ENCODE measurements around the gene HNF1A. TPM values are rescaled to one million over a fixed set of nuclear protein-coding genes. Genes with fewer than 3 reads are reported as not detected.

The HNF1A gene
- total RNA-seq, 2 donors from 2014 or later, result 0.24 to 0.42 TPM

DNA sequence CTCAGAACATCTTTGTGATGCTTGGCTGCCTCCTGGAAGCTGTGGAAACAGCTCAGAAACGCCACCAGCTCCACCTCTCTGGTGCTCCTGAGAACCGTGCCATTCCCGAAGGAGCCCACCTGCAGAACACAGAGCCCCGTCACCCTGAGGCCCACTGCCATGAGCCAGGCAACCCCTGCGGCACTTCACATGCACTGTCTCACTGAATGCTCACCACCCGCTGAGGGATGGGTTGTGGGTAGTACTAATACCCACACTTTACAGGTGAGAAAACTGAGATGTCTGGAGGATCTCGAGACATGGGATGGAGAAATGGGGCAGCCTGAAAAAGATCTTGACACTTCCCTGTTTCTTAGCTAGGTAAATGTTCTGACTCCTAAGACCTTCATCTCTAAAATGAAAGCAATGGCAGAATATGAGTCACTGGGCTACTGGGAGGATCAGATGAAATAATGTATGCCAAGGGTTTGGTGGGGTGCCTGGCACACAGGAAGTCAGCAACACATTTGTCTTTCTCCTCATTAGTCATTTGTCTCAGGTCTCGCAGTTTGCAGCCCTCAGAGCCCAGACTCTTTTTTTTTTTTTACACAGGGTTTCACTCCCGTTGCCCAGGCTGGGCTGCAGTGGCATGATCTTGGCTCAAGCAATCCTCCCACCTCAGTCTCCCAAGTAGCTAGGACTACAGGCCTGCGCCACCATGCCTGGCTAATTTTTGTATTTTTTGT lies 55.4 kb downstream of the HNF1A start:
- no peak overlapping the region for H3K9ac ChIP-seq (ENCODE audit: extremely low read depth, low read length, poor library complexity, severe bottlenecking)
- no peaks in the 10 kb centered on the region for H3K9me3 ChIP-seq (ENCODE audit: control insufficient read depth, low read length)
- Mint-ChIP-seq H3K4me1 (no peaks in the 10 kb centered on the region), H3K36me3 (ENCODE audit: low read depth) (no peaks in the 10 kb centered on the region), H3K9me3 (no peaks in the 10 kb centered on the region), H3K27ac (no peak overlapping the region), H3K27me3 (ENCODE audit: insufficient read depth) (peaks cover 2% of the 10 kb centered on the region), H3K4me3 (no peak overlapping the region)
- no peaks in the 10 kb centered on the region for H3K27me3 ChIP-seq (ENCODE audit: control insufficient read depth, insufficient read depth, low read length, poor library complexity, severe bottlenecking)
- H3K4me1 ChIP-seq (ENCODE audit: control insufficient read depth, insufficient read depth, low read length), result no peaks in the 10 kb centered on the region
- no peak overlapping the region for H3K4me3 ChIP-seq (ENCODE audit: low read length)
- no peak for DNase-seq
- H3K36me3 ChIP-seq (ENCODE audit: control insufficient read depth, insufficient read depth, low read length), result no peaks in the 10 kb centered on the region
- WGBS, 2 experiments (ENCODE audit: insufficient coverage in 1 of 2, insufficient read length in 1 of 2), result 91 to 96% methylated on average over 4 to 10 of the region's 10 CpGs
- TF ChIP-seq, protein P1, sequence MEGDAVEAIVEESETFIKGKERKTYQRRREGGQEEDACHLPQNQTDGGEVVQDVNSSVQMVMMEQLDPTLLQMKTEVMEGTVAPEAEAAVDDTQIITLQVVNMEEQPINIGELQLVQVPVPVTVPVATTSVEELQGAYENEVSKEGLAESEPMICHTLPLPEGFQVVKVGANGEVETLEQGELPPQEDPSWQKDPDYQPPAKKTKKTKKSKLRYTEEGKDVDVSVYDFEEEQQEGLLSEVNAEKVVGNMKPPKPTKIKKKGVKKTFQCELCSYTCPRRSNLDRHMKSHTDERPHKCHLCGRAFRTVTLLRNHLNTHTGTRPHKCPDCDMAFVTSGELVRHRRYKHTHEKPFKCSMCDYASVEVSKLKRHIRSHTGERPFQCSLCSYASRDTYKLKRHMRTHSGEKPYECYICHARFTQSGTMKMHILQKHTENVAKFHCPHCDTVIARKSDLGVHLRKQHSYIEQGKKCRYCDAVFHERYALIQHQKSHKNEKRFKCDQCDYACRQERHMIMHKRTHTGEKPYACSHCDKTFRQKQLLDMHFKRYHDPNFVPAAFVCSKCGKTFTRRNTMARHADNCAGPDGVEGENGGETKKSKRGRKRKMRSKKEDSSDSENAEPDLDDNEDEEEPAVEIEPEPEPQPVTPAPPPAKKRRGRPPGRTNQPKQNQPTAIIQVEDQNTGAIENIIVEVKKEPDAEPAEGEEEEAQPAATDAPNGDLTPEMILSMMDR (conservative IDR thresholded peaks at IDR 0.05), result no peak
- H3K27ac ChIP-seq (ENCODE audit: low read depth, low read length), result no peak overlapping the region

DNA sequence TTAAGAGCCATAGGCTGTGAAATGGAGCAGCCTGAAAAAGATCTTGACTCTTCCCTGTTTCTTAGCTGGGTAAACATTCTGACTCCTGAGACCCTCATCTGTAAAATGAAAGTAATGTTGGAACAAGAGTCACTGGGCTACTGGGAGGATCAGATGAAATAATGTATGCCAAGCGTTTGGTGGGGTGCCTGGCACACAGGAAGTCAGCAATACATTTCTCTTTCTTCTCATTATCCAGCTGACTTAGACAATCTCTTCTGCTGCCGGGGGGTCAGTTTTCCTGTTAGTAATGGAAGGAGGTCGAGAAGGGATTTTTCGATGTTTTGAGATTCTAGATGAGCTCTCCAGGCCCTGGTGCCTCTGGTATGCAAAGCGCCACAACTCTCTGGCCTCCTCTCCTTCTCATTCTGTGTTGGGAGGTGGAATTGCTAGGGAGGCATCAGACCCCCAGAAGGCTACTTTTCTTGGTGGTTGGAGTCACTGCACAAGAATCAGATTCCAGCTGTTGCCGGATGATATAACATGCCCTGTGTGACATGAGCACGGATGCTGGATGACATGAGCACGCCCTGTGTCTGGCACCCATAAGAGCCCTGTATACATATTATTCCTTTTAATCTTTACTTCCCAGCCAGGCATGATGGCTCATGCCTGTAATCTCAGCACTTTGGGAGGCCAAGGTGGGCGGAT lies 56.4 kb downstream of the HNF1A start:
- H3K9me3 ChIP-seq (ENCODE audit: control insufficient read depth, low read length), result no peaks in the 10 kb centered on the region
- Mint-ChIP-seq H3K27me3 (ENCODE audit: insufficient read depth) (peaks cover 2% of the 10 kb centered on the region), H3K36me3 (ENCODE audit: low read depth) (no peaks in the 10 kb centered on the region), H3K27ac (no peak overlapping the region), H3K4me3 (no peak overlapping the region), H3K4me1 (no peaks in the 10 kb centered on the region), H3K9me3 (no peaks in the 10 kb centered on the region)
- H3K4me3 ChIP-seq (ENCODE audit: low read length), result no peak overlapping the region
- no peaks in the 10 kb centered on the region for H3K27me3 ChIP-seq (ENCODE audit: control insufficient read depth, insufficient read depth, low read length, poor library complexity, severe bottlenecking)
- DNase-seq, result no peak
- no peak overlapping the region for H3K9ac ChIP-seq (ENCODE audit: extremely low read depth, low read length, poor library complexity, severe bottlenecking)
- TF ChIP-seq, protein P1 (conservative IDR thresholded peaks at IDR 0.05), result no peak
- no peaks in the 10 kb centered on the region for H3K36me3 ChIP-seq (ENCODE audit: control insufficient read depth, insufficient read depth, low read length)
- H3K27ac ChIP-seq (ENCODE audit: low read depth, low read length), result no peak overlapping the region
- WGBS, 2 experiments (ENCODE audit: insufficient coverage in 1 of 2, insufficient read length in 1 of 2), result 77 to 88% methylated on average over 4 to 9 of the region's 9 CpGs
- no peaks in the 10 kb centered on the region for H3K4me1 ChIP-seq (ENCODE audit: control insufficient read depth, insufficient read depth, low read length)

DNA sequence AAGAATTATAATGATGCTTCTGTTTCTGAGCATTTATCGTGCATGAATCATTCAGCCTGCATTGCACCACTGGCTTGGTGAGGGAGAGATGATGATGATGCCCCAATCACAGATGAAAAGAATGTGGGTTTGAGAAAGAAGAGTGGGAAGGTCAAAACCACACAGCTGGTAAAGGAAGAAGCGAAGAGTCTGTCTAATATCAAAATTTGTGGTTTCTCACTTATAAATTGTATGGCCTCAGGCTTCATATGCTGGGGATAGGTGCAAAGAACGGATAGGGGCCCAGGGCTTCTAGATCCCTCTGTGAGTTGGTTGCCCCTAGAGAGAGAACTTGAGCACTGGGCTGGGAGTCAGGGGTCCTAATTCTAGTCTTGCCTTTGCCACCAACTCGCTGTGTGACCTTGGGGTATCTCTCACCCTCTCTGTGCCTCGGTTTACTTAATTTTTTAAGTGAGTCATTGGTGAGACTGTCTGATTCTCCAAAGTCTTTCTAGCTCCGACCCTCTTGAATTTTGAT lies 58.5 kb downstream of the HNF1A start:
- Mint-ChIP-seq H3K4me3 (no peak overlapping the region), H3K27me3 (ENCODE audit: insufficient read depth) (peaks cover 2% of the 10 kb centered on the region), H3K9me3 (no peaks in the 10 kb centered on the region), H3K4me1 (no peaks in the 10 kb centered on the region), H3K36me3 (ENCODE audit: low read depth) (no peaks in the 10 kb centered on the region), H3K27ac (no peak overlapping the region)
- Histone ChIP-seq H3K27ac (ENCODE audit: low read depth, low read length) (no peak overlapping the region), H3K4me3 (ENCODE audit: low read length) (no peak overlapping the region), H3K9ac (ENCODE audit: extremely low read depth, low read length, poor library complexity, severe bottlenecking) (no peak overlapping the region), H3K9me3 (ENCODE audit: control insufficient read depth, low read length) (no peaks in the 10 kb centered on the region), H3K27me3 (ENCODE audit: control insufficient read depth, insufficient read depth, low read length, poor library complexity, severe bottlenecking) (no peaks in the 10 kb centered on the region), H3K4me1 (ENCODE audit: control insufficient read depth, insufficient read depth, low read length) (no peaks in the 10 kb centered on the region), H3K36me3 (ENCODE audit: control insufficient read depth, insufficient read depth, low read length) (no peaks in the 10 kb centered on the region)
- no peak for DNase-seq
- WGBS, 2 experiments (ENCODE audit: insufficient coverage in 1 of 2, insufficient read length in 1 of 2), result 83 to 86% methylated on average over 4 to 6 of the region's 6 CpGs
- TF ChIP-seq, protein P1 (conservative IDR thresholded peaks at IDR 0.05), result no peak

Measured in endodermal cell (in vitro differentiated cells).